Measurements from ENCODE around the gene CAPSL. TPM values are rescaled to one million over a fixed set of nuclear protein-coding genes. Genes with fewer than 3 reads are reported as not detected.

CAPSL gene
- total and polyA plus RNA-seq, 2 donors (not counting 3 experiments of a cell fraction or from before 2014, with no cell fraction given) = not detected

GRCh38 chr5:35899800-35900199 is 38.6 kb downstream of the CAPSL start:
- DNase-seq (ENCODE audit: low read depth, low spot score) = no peak
- no peaks in the 10 kb centered on the region for H3K79me2 ChIP-seq (ENCODE audit: control insufficient read depth, insufficient read depth, low read length)
- dilution Hi-C loops (cut with MboI; ENCODE audit: extremely low pct_ligation_motif_present, low sequenced_read_pairs) (no loop called here), intact Hi-C loops (cut with micrococcal nuclease) (no loop called here)
- no peak for FAIRE-seq
- H3K27me3 ChIP-seq (ENCODE audit: control insufficient read depth in 2 of 2, insufficient read depth in 2 of 2, low read length in 2 of 2) = peaks cover 0 to 1% of the 10 kb centered on the region in 2 experiments
- TF ChIP-seq GATA2 (IDR thresholded peaks at IDR 0.05; ENCODE audit: insufficient read depth, insufficient read length, low read depth, low read length) (no peak), FOS (IDR thresholded peaks at IDR 0.05; ENCODE audit: borderline replicate concordance, insufficient read depth, low read length) (no peak), POLR2AphosphoS5 (IDR thresholded peaks at IDR 0.05; ENCODE audit: insufficient read depth, low read depth, low read length) (no peak), JUN (IDR thresholded peaks at IDR 0.05; ENCODE audit: borderline replicate concordance, insufficient read depth, insufficient read length, low read depth) (no peak), CTCF (IDR thresholded peaks at IDR 0.05; ENCODE audit: extremely low read depth in 1 of 2, insufficient read depth in 1 of 2, low read depth in 1 of 2, low read length in 2 of 2) (no peak), MYC (IDR thresholded peaks at IDR 0.05; ENCODE audit: low read depth, low read length) (no peak), EZH2 (IDR thresholded peaks at IDR 0.05; ENCODE audit: borderline replicate concordance, low read depth, low read length, severe bottlenecking) (no peak), POLR2A (IDR thresholded peaks at IDR 0.05; ENCODE audit: low read depth, low read length) (no peak)
- TF ChIP-seq, protein P1, sequence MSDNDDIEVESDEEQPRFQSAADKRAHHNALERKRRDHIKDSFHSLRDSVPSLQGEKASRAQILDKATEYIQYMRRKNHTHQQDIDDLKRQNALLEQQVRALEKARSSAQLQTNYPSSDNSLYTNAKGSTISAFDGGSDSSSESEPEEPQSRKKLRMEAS (IDR thresholded peaks at IDR 0.05; ENCODE audit: insufficient read depth, insufficient read length) = no peak
- H3K4me3 ChIP-seq (replicated peaks in 1 of 3; ENCODE audit: insufficient read depth in 1 of 3, low read depth in 1 of 3, low read length in 3 of 3) = no peak overlapping the region
- no peak overlapping the region for H3K27ac ChIP-seq (ENCODE audit: insufficient read depth, low read depth, low read length)
- ChIA-PET POLR2A (no interaction called here), CTCF (interaction anchor here (1.1 kb wide), 1 partner anchor 27 kb away, joined by 3 read pairs; no protein-coding TSS in a partner anchor)
- H4K20me1 ChIP-seq (replicated peaks; ENCODE audit: control insufficient read depth, extremely low read depth, insufficient read depth, low read length) = no peaks in the 10 kb centered on the region
- H3K9me3 ChIP-seq (replicated peaks; ENCODE audit: control insufficient read depth, insufficient read depth, low read length) = no peaks in the 10 kb centered on the region
- H3K36me3 ChIP-seq (ENCODE audit: control insufficient read depth in 2 of 2, extremely low read depth in 1 of 2, insufficient read depth in 2 of 2, low read length in 2 of 2) = no peaks in the 10 kb centered on the region
- H3K4me2 ChIP-seq (ENCODE audit: insufficient read depth, low read length) = no peak overlapping the region
- H3K4me1 ChIP-seq (ENCODE audit: control insufficient read depth, extremely low read depth, insufficient read depth, low read length) = no peaks in the 10 kb centered on the region
- H2AFZ ChIP-seq (ENCODE audit: low read depth, low read length) = no peak overlapping the region
- H3K9ac ChIP-seq (replicated peaks; ENCODE audit: extremely low read depth, insufficient read depth, low read length) = no peak overlapping the region
- BruUV-seq (replicated peaks) = no TSS peak
- H3K9me1 ChIP-seq (replicated peaks; ENCODE audit: control insufficient read depth, extremely low read depth, insufficient read depth, low read length) = no peaks in the 10 kb centered on the region

All from endothelial cell of umbilical vein (primary cell).